ENCODE results near the gene LNX2. TPM values are rescaled to one million over a fixed set of nuclear protein-coding genes. Genes with fewer than 3 reads are reported as not detected.

The LNX2 gene
- total RNA-seq, 3 donors from 2014 or later: 5.9 to 19.3 (median 19.2) TPM

- no peak overlapping the region for H3K4me3 ChIP-seq
- TF ChIP-seq POLR2A (IDR thresholded peaks at IDR 0.05) (no peak), POLR2AphosphoS5 (IDR thresholded peaks at IDR 0.05) (no peak), CTCF (IDR thresholded peaks at IDR 0.05) (no peak)
- intact Hi-C loops (cut with DNase I; ENCODE audit: low total_unique reads): no loop called here
- no peaks in the 10 kb centered on the region for H3K36me3 ChIP-seq
- no peak for DNase-seq (ENCODE audit: low spot score in 2 of 2)
- H3K27me3 ChIP-seq: no peaks in the 10 kb centered on the region
- H3K4me1 ChIP-seq: no peaks in the 10 kb centered on the region
- H3K27ac ChIP-seq: no peak overlapping the region
- H3K9me3 ChIP-seq: no peaks in the 10 kb centered on the region
Observed at GRCh38 chr13:27628081-27628480, 7.8 kb upstream of the LNX2 start.

- Histone ChIP-seq H3K36me3 (no peaks in the 10 kb centered on the region), H3K27ac (no peak overlapping the region), H3K9me3 (no peaks in the 10 kb centered on the region), H3K27me3 (no peaks in the 10 kb centered on the region), H3K4me1 (no peaks in the 10 kb centered on the region), H3K4me3 (no peak overlapping the region)
- no peak for DNase-seq (ENCODE audit: low spot score in 2 of 2)
- no peak for TF ChIP-seq POLR2A (IDR thresholded peaks at IDR 0.05)
- no peak for TF ChIP-seq POLR2AphosphoS5 (IDR thresholded peaks at IDR 0.05)
- no peak for TF ChIP-seq CTCF (IDR thresholded peaks at IDR 0.05)
- intact Hi-C loops (cut with DNase I; ENCODE audit: low total_unique reads): no loop called here
Observed at GRCh38 chr13:27627380-27627779, 7.1 kb upstream of the LNX2 start.

- H3K4me1 ChIP-seq: no peaks in the 10 kb centered on the region
- no peak overlapping the region for H3K27ac ChIP-seq
- no peak for TF ChIP-seq CTCF (IDR thresholded peaks at IDR 0.05)
- no peak for TF ChIP-seq POLR2AphosphoS5 (IDR thresholded peaks at IDR 0.05)
- no peak for TF ChIP-seq POLR2A (IDR thresholded peaks at IDR 0.05)
- H3K4me3 ChIP-seq: no peak overlapping the region
- H3K9me3 ChIP-seq: no peaks in the 10 kb centered on the region
- intact Hi-C loops (cut with DNase I; ENCODE audit: low total_unique reads): no loop called here
- no peaks in the 10 kb centered on the region for H3K27me3 ChIP-seq
- DNase-seq (ENCODE audit: low spot score in 2 of 2): no peak
- no peaks in the 10 kb centered on the region for H3K36me3 ChIP-seq
Observed at GRCh38 chr13:27625839-27626238, 5.5 kb upstream of the LNX2 start.

- intact Hi-C loops (cut with DNase I; ENCODE audit: low total_unique reads): loop anchor here (5.0 kb wide), 1 partner anchor 437 kb away; no protein-coding TSS in a partner anchor
- no peak for DNase-seq (ENCODE audit: low spot score in 2 of 2)
- H3K36me3 ChIP-seq: no peaks in the 10 kb centered on the region
- peaks cover 0 to under 1% of the 10 kb centered on the region in 2 donors for H3K4me1 ChIP-seq
- H3K9me3 ChIP-seq: no peaks in the 10 kb centered on the region
- H3K27me3 ChIP-seq: no peaks in the 10 kb centered on the region
- H3K4me3 ChIP-seq: no peak overlapping the region
- TF ChIP-seq POLR2A (IDR thresholded peaks at IDR 0.05): no peak
- no peak for TF ChIP-seq POLR2AphosphoS5 (IDR thresholded peaks at IDR 0.05)
- no peak for TF ChIP-seq CTCF (IDR thresholded peaks at IDR 0.05)
- H3K27ac ChIP-seq: no peak overlapping the region
Observed at GRCh38 chr13:27624071-27624470, 3.7 kb upstream of the LNX2 start.

GRCh38 chr13:27622881-27623280, 2.6 kb upstream of the LNX2 start:
- H3K9me3 ChIP-seq: no peaks in the 10 kb centered on the region
- peak overlapping the region in 2 of 3 donors; percentile 82 to 93 for H3K4me3 ChIP-seq
- H3K27ac ChIP-seq: no peak overlapping the region
- DNase-seq (ENCODE audit: low spot score in 2 of 2): no peak
- H3K36me3 ChIP-seq: no peaks in the 10 kb centered on the region
- no peak for TF ChIP-seq POLR2AphosphoS5 (IDR thresholded peaks at IDR 0.05)
- TF ChIP-seq POLR2A (IDR thresholded peaks at IDR 0.05): no peak
- no peak for TF ChIP-seq CTCF (IDR thresholded peaks at IDR 0.05)
- intact Hi-C loops (cut with DNase I; ENCODE audit: low total_unique reads): loop anchor here (5.0 kb wide), 1 partner anchor 436 kb away; no protein-coding TSS in a partner anchor
- H3K4me1 ChIP-seq: peaks cover 0 to 9% of the 10 kb centered on the region in 2 donors
- no peaks in the 10 kb centered on the region for H3K27me3 ChIP-seq

Measured in breast epithelium (tissue), 4 donors.